GM15510 (cell line): ENCODE results near the gene PILRA.

Experiments
- POLR2A ChIP-seq: IDR thresholded peaks from 3 replicates; pipeline ENCODE4 v1.6.1; 2011; ENCODE audit warnings: borderline replicate concordance; ENCODE audit not compliant: insufficient read length; ENCODE audit errors: extremely low read depth

Gene PILRA

DNA sequence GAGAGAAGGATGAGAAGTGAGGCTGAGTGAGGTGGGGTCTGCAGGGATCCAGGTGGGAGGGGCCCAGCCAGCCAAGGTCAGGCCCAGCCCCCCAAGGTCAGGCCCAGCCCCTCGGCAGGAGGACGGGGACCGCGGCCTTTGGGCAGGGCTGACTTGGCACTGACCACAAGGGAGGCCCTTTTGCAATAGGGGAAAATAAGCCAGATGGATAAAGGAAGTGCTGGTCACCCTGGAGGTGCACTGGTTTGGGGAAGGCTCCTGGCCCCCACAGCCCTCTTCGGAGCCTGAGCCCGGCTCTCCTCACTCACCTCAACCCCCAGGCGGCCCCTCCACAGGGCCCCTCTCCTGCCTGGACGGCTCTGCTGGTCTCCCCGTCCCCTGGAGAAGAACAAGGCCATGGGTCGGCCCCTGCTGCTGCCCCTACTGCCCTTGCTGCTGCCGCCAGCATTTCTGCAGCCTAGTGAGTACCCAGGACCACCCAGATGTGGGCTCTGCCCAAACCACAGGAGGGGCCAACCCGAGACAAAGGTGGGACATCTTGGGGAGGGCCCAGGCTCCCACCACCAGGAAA, at the start of gene PILRA:
PILRA (plus strand) TSS at position 227 of the 571 bp plus-strand sequence; CDS start at position 397, 170 bp downstream.
- TF ChIP-seq POLR2A, result no peak

DNA sequence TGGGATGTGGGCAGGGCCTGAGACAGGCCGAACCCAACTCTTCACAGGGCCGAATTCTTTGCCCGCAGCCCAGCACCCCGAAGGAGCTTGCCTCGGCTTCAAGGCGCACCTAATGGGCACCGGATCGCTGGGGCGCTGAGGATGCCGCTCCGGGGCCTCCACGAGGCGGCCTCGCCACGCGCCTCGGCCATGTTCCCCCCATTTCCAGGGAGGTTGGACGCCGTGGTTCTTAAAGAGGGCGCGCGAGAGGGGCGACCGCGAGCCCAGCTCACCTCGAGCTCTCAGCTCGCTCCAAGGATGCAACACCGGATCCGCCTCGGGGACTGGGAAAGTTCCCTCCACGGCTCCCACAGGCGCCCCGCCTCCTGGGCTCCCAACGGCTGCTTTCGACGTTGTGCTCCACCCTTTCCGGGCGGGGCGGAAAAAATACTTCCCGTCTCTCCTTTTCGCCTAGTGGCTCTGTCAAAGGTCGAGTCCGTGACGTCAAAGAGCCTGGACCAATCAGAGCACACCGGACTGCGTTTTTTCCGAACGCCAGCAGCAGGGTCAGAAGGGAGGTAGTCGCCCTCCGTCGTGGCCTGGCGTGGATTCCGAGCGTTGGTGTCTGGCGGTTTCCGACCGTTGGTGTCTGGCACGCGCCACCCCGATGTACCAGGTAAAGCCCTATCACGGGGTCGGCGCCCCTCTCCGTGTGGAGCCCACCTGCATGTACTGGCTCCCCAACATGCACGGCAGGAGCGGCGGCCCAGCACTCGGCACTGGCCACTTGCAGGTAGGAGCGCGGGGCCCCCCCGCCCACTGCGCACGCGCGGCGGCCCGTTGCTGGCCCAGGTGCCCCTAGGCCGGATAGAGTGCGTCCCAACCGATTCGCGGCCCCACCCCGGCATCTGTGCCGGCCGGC, 37.5 kb upstream of the PILRA start:
- peak; percentile 93 for TF ChIP-seq POLR2A

DNA sequence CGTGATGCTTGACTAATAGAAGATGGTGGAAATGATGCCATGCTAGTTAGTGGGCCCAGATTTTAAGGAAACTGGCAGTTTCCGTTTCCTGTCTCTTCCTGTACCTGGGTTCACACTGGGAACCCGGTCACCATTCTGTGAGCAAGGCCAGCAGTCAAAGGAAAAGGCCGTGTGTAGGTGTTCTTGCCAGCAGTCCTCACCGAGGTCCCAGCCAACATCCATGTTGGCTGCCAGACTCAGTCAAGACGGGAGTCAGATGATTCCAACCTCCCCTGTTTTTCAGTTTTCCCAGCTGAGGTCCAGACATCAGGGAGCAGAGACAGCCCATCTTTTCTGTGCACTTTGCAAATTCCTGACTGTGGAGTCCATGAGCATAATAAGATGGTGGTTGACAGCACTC, 30.5 kb upstream of the PILRA start:
- TF ChIP-seq POLR2A, result no peak

DNA sequence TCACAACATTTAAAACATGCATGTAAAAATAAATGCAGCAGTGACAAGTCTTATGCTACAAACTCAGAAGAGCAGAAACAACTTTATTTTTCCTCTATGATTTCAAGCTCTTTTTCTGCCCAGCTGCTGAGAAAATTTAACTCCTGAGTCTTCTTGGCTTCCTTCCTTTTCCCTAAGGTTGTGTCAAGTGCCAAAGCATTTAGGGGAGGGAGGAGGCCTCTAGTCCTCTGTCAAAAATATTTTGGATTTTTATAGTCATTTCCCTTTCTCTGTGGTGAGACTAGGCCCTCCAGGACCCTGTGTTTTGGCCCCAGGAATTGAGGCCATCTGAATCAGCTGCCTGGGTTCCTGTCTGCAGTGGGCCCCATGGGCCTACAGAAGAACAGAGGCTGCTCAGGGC, 26.4 kb upstream of the PILRA start:
- TF ChIP-seq POLR2A, result no peak

DNA sequence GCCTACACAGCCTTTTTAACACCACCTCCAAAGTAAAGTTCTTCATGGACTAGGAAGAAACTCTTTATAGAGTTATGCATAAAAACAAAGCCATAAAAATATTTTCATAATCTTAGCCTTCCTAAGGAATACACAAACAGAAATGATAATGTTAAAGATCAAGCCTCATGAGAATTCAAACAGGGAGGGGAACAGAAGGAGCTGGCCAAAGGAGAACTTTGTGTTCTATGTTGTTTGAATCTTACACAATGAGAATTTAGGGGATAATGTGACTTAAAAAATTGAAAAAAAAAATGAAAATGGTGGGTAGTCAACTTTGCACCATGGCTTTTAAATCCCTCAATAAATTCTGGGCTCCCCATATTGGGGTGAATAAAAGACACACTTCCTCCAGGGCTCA, 24.5 kb upstream of the PILRA start:
- no peak for TF ChIP-seq POLR2A

DNA sequence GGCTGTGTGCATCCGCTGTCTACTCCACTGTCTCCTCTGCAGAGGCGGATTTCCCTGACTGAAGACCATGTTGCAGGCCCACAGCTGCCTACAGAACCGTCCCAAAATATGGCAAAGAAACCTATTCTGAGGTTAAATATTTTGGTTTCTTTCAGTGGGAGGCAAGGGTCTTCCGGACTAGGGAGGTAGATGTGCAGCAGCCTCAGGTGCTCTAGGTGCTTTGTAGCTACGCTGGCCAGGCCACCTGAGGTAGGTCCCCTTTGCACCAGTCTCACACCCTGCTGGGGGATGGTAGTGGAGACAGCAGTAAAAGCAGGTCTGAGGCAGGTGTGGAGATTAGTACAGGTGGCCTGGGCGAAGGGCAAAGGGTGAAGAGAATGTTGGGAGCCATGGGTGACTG, 23.5 kb upstream of the PILRA start:
- no peak for TF ChIP-seq POLR2A

DNA sequence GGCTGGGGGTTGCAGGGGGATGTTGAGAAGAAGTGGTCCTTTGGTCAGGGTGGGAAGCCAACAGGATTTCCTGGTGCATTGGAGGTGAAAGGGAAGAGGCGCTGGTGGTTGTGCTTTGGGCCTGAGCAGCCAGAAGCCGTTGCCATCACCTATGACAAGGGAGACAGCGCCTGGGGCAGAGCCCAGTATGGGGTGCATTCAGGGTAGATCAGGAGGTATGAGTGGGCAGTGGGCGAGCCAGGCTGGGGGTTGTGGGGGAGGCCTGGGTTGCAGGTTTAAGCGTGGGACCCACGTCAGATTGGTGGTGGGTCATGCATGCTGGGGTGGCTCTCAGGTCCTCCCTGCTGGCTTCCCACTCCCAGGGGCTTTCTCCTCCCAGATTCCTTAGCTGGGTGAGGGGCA, 21.6 kb upstream of the PILRA start:
- TF ChIP-seq POLR2A, result no peak

DNA sequence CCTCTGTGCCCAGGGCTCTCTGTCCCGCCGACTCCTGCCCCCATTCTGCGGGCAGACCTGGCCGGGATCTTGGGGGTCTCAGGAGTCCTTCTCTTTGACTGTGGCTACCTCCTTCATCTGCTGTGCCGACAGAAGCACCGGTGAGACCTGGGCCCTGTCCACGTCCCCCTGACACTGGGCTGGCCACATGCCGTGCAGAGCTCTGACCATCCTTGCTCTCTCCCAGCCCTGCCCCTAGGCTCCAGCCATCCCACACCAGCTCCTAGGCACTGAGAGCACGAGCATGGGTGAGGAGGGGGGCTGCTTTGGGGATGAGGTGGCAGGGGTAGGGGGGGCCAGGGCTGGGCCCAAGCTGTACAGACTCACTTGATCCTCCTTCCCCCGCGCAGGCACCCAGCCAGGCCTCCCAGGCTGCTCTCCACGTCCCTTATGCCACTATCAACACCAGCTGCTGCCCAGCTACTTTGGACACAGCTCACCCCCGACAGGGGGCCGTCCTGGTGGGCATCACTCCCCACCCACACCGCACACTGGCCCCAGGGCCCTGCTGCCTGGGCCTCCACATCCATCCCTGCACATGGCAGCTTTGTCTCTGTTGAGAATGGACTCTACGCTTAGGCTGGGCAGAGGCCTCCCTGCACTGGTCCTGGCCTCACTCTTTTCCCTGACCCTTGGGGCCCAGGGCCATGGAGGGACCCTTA, 20.2 kb upstream of the PILRA start:
- TF ChIP-seq POLR2A, result no peak

DNA sequence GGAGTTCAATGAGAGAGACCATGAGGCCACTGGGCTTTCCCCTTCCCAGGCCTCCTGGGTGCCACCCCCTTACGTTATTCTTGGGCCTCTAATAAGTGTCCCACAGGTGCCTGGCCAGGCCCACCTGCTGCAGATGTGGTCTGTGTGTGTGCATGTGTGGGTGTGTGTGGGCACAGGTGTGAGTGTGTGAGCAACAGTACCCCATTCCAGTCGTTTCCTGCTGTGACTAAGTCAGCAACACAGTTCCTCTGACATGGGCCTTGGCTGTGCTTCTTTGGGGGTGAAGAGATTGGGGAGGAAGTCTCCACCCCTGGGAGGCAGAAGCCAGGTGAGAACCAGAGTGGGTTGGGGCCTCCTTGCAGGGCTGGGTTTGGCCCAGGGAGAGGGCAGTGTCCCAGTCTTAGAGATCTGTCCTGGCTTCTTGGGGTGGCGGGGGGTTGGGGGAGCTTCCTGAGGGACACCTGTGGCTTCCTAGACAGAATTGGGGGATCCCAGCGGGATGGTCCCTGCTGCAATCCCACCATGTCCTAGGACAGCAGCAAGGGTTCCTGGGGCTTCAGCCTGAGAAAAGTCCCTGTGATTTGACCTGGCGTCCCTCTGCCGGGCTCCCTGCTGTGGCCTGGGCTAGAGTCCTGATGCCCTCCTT, 19.5 kb upstream of the PILRA start:
- no peak for TF ChIP-seq POLR2A

DNA sequence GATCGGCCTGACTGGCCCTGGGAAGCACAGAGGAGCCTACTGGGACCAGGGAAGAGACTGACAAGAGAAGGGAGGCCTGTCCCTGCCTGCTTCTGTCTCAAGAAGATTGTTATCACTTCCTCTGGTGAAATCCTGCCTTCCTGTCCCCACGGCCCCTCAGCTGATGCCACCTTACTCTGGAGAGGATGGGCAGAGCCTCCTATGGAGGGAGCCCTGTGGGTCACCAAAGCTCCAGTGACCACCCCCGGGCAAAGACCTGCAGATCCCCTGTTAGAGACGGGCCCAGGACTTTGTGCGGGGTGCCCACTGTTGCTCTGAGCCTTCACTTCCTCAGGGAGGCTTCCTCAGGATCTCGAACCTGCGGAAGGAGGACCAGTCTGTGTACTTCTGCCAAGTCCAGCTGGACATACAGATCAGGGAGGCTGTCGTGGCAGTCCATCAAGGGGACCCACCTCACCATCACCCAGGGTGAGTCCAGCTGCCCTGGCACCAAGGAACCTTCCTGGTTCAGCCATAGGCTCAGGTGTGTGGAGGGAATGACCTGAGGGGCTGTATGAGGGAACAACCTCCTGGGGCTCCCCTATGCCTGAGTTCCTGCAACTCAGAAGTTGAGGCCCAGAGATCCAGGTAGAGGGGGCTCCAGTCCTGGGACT, 16.7 kb upstream of the PILRA start:
- TF ChIP-seq POLR2A, result no peak

DNA sequence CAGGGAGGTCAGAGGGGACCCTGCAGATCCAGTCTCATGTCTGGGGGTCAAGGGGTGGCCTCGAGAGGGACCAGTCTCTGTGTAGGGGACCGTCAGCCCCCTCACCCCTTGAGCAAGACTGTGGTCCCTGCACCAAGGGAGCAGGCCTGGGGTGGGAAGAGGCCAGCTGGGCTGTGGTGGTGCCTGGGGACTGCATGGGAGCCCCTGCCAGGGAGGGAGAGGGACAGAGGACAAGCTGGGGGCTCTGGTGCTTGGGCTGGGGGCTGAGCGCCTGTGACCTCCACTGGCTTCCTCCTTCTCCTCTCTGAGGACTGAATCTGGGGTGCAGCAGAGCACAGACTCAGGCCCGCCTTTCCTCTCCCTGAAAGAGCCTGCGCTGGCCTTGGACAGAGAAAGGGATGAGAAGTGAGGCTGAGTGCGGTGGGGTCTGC, 16.1 kb upstream of the PILRA start:
- no peak for TF ChIP-seq POLR2A

DNA sequence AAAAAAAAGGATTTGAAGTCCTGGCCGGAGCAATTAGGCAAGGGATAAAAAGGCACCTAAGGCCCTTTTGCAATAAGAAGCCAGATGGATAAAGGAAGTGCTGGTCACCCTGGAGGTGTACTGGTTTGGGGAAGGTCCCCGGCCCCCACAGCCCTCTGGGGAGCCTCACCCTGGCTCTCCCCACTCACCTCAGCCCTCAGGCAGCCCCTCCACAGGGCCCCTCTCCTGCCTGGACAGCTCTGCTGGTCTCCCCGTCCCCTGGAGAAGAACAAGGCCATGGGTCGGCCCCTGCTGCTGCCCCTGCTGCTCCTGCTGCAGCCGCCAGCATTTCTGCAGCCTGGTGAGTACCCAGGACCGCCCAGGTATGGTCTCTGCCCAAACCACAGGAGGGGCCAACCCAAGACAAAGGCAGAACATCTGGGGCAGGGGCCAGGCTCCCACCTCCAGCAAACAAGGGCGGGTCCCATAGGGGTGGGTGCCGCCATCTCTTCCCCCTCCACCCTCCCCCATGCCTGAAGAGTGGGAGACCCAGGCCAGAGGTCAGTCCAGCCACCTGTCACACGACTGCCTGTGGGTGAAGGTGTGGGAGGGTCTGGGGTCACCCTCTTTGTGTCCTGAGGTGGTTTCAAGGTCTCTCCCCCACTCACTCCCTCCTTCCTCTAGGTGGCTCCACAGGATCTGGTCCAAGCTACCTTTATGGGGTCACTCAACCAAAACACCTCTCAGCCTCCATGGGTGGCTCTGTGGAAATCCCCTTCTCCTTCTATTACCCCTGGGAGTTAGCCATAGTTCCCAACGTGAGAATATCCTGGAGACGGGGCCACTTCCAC, 15.0 kb upstream of the PILRA start, which contains the start of gene PILRB:
PILRB (plus strand) TSS at position 91 of the 830 bp plus-strand sequence; CDS start at position 277, 186 bp downstream.
- no peak for TF ChIP-seq POLR2A

DNA sequence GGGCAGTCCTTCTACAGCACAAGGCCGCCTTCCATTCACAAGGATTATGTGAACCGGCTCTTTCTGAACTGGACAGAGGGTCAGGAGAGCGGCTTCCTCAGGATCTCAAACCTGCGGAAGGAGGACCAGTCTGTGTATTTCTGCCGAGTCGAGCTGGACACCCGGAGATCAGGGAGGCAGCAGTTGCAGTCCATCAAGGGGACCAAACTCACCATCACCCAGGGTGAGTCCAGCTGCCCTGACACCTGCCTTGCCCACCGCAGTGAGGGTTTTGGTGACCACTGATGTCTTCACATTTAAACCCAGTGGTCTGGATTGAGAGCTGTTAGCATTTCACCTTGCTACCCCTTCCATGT, 14.5 kb upstream of the PILRA start:
- TF ChIP-seq POLR2A, result no peak

DNA sequence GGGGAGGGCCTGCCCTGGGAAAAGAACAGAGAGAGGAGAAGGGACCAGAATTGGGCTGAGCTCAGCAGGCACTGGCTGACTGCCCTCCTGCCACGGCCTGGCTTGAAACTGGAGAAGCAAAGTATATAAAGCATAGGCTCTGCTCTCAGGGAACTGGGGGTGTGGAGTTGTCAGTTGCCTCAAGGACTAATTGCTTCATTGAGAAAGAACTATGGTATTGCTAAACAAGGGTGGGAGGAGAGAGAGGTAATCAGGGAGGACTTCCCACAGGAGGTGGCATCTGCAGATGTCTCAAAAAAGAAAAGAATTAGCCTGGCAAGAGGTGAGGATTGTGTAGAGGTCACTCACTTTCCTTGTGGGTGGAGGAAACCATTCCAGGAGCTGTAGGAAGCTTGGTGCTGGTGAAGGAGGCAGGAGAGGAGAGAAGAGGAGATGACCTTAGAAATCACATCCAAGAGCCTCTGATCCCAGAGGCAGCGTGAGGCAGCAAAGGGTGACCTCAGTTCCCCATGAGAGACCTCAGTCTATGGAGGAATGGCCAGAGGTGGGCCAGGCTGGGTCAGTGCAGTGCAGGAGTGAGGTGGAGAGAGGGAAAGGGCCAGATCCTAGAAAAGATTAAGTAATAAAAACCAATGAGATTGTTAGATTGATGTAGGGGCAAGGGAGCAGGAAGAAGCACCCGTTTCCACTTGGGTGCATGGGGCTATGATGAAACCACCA, 13.0 kb upstream of the PILRA start:
- TF ChIP-seq POLR2A, result no peak

DNA sequence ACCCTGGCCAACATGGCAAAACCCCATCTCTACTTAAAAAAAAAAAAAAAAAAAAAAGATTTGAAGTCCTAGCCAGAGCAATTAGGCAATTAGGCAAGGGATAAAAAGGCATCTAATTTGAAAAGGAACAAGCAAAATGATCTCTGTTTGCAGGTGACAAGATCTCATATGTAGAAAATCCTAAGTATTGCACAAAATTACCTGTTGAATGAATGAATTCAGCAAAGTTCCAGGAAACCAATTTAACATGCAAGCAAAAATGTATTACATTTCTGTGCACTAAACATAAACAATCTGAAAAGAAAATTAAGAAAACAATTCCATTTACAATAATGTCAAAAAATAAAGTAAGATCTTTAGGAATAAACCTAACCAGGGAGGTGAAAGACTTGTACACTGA, 10.2 kb upstream of the PILRA start:
- TF ChIP-seq POLR2A, result no peak
